AG08396 (cell line): Measurements from ENCODE around the gene CCDC33.

Experiments used
- DNase-seq: peaks from one replicate; pipeline ENCODE4 v3.0.0; 2012; ENCODE audit warnings: low spot score, mixed read lengths

Gene CCDC33

GRCh38 chr15:74258456-74259291 lies 22.5 kb downstream of the CCDC33 start:
- no peak for DNase-seq

- DNase-seq, result no peak
Observed at GRCh38 chr15:74259292-74259648, 23.1 kb downstream of the CCDC33 start.

GRCh38 chr15:74259821-74260607 lies 23.9 kb downstream of the CCDC33 start:
- no peak for DNase-seq

GRCh38 chr15:74261041-74261440 lies 24.9 kb downstream of the CCDC33 start:
- no peak for DNase-seq

GRCh38 chr15:74261685-74262084 lies 25.6 kb downstream of the CCDC33 start:
- no peak for DNase-seq

- no peak for DNase-seq
Observed at GRCh38 chr15:74262151-74262550, 26.0 kb downstream of the CCDC33 start.

GRCh38 chr15:74262625-74263024 lies 26.5 kb downstream of the CCDC33 start:
- no peak for DNase-seq

GRCh38 chr15:74263466-74263865 lies 27.3 kb downstream of the CCDC33 start:
- DNase-seq, result no peak

GRCh38 chr15:74264081-74264501 lies 28.0 kb downstream of the CCDC33 start:
- DNase-seq, result no peak

GRCh38 chr15:74265046-74265639 lies 29.0 kb downstream of the CCDC33 start:
- no peak for DNase-seq

GRCh38 chr15:74268020-74268419 lies 31.9 kb downstream of the CCDC33 start:
- no peak for DNase-seq

GRCh38 chr15:74269362-74270035 lies 33.4 kb downstream of the CCDC33 start:
- no peak for DNase-seq

- no peak for DNase-seq
Observed at GRCh38 chr15:74270155-74270554, 34.0 kb downstream of the CCDC33 start.

GRCh38 chr15:74270854-74271520 lies 34.9 kb downstream of the CCDC33 start:
- DNase-seq, result no peak

- DNase-seq, result no peak
Observed at GRCh38 chr15:74272812-74273211, 36.7 kb downstream of the CCDC33 start.

- DNase-seq, result no peak
Observed at GRCh38 chr15:74274470-74275038, 38.4 kb downstream of the CCDC33 start.

- no peak for DNase-seq
Observed at GRCh38 chr15:74275957-74276356, 39.8 kb downstream of the CCDC33 start.

GRCh38 chr15:74276560-74276959 lies 40.4 kb downstream of the CCDC33 start:
- DNase-seq, result no peak

GRCh38 chr15:74277242-74277810 lies 41.2 kb downstream of the CCDC33 start:
- DNase-seq, result no peak

- DNase-seq, result no peak
Observed at GRCh38 chr15:74278207-74278606, 42.1 kb downstream of the CCDC33 start.
